Ovary (tissue), 9 donors: ENCODE data around the gene LOXHD1. TPM values are rescaled to one million over a fixed set of nuclear protein-coding genes. Genes with fewer than 3 reads are reported as not detected.

Experiments
- DNase-seq, 5 donors: peaks; one replicate each; pipeline ENCODE4 v3.0.0-alpha.2; 2019 to 2020
- H3K27ac ChIP-seq, 2 donors: fragments of 200-600 bp; one replicate each; pipeline versions ENCODE4 v1.5.1 to v1.8.0; 2019 to 2022
- H3K27me3 ChIP-seq: fragments of 200-600 bp; one replicate; pipeline ENCODE4 v1.8.0; 2022
- H3K36me3 ChIP-seq: fragments of 200-600 bp; sonication (generic); one replicate; pipeline ENCODE4 v1.5.1; 2019
- H3K4me1 ChIP-seq: one replicate; pipeline ENCODE4 v1.8.1; 2013; ENCODE audit warnings: mild to moderate bottlenecking, moderate library complexity; ENCODE audit not compliant: insufficient read depth
- H3K4me3 ChIP-seq: fragments of 200-600 bp; sonication (generic); one replicate; pipeline ENCODE4 v1.5.1; 2017
- H3K9me3 ChIP-seq, 2 donors: fragments of 200-600 bp in 1 of 2; sonication (generic) in 1 of 2; one replicate each; pipeline versions ENCODE4 v1.5.1 to v1.8.1; 2013 to 2019; ENCODE audit warnings: mild to moderate bottlenecking in 1 of 2, moderate library complexity in 1 of 2
- EP300 ChIP-seq: sonication (generic); formaldehyde crosslinking; IDR thresholded peaks from one replicate; pipeline ENCODE4 v1.6.1; 2017; ENCODE audit warnings: antibody characterized with exemption
- POLR2A ChIP-seq: fragments of 450-650 bp; IDR thresholded peaks from one replicate; pipeline ENCODE4 v1.6.1; 2017; ENCODE audit warnings: antibody characterized with exemption, mild to moderate bottlenecking, moderate library complexity
- WGBS, 3 donors: extraction: QIAGEN DNeasy Blood & Tissue Kit in 1 of 3; methylation state at CpG; one replicate each; pipeline versions ENCODE4 v1.1.5 to v1.1.7; 2013 to 2017; 5-methylcytosine and 5-hydroxymethylcytosine counted together
- intact Hi-C, 4 donors: fragments of 100-400 bp; cut with DNase I; formaldehyde crosslinking; loops; one replicate each; pipeline versions ENCODE4 v1.11.0 to v1.15.1; 2022 to 2023
- polyA plus RNA-seq, 2 donors: library from polyadenylated mRNA; stranded (reverse); fragments of 200-250 nt in 1 of 2; fragments of 350-450 nt in 1 of 2; fragmentation: Illumina TruSeq in 1 of 2; extraction: RNeasy Lipid Tissue Mini Kit (QIAGEN cat#74804) in 1 of 2; gene quantifications; one replicate each; pipeline ENCODE4 v1.2.3, GENCODE V29; 2013 to 2014
- total RNA-seq, 7 donors: library from RNA; depleted of rRNA in 2 of 7; stranded (reverse); fragments of >200 nt in 2 of 7; fragmentation: NEBNext Ultra II Directional in 3 of 7; extraction: Animal tissue kit (Norgen Biotek cat#: 25700) in 3 of 7; gene quantifications; one replicate each; pipeline versions ENCODE4 v1.1.0 to v1.2.4, GENCODE V29; 2016 to 2023
- TF ChIP-seq, protein P1 (sequence below), 3 donors: fragments of 450-650 bp in 2 of 3; fragments of 200-600 bp in 1 of 3; IDR thresholded peaks; one replicate each; pipeline versions ENCODE4 v1.5.1 to v1.8.0; 2016 to 2022; ENCODE audit warnings: antibody characterized with exemption in 3 of 3, mild to moderate bottlenecking in 1 of 3
- donor health status: DM: no; HTN: no; CAD: no; lungs with moderate emphysema.
- donor health status: DM: no; HTN: no; CAD: no.
- donor health status: Bipolar disorder and iron deficiency.
- donor health status: DM: yes; HTN: yes; CAD: no.
- donor health status: DM: no; HTN: no; CAD: no.
- donor health status: DM: yes; HTN: yes; CAD: no.

The LOXHD1 gene
- total and polyA plus RNA-seq, 9 donors = 0.13 to 1.2 (median 0.31) TPM; not detected in 3

DNA sequence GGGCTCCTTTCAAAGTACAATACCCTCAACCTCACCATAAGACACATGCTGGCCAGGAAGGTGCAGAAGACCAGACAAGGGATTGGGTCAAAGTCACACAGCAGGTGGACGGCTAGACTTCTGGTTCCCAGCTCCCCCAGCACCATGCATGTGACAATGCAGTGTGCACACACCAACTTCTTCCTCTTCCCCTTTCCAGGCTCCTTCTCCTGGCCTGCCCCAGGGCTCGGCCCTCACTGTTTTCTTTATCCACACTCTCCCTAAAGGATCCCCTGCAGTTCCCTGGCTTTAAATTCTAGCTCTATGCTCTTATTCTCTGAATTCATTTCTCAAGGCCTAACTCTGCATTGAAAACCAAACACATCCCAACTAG, 82.3 kb downstream of the LOXHD1 start:
- Histone ChIP-seq H3K27ac (no peak overlapping the region), H3K4me3 (no peak overlapping the region), H3K4me1 (no peaks in the 10 kb centered on the region), H3K27me3 (no peaks in the 10 kb centered on the region), H3K9me3 (no peaks in the 10 kb centered on the region), H3K36me3 (no peaks in the 10 kb centered on the region)
- intact Hi-C loops = no loop called here
- TF ChIP-seq EP300 = no peak
- TF ChIP-seq, protein P1, sequence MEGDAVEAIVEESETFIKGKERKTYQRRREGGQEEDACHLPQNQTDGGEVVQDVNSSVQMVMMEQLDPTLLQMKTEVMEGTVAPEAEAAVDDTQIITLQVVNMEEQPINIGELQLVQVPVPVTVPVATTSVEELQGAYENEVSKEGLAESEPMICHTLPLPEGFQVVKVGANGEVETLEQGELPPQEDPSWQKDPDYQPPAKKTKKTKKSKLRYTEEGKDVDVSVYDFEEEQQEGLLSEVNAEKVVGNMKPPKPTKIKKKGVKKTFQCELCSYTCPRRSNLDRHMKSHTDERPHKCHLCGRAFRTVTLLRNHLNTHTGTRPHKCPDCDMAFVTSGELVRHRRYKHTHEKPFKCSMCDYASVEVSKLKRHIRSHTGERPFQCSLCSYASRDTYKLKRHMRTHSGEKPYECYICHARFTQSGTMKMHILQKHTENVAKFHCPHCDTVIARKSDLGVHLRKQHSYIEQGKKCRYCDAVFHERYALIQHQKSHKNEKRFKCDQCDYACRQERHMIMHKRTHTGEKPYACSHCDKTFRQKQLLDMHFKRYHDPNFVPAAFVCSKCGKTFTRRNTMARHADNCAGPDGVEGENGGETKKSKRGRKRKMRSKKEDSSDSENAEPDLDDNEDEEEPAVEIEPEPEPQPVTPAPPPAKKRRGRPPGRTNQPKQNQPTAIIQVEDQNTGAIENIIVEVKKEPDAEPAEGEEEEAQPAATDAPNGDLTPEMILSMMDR (IDR thresholded peaks at IDR 0.05) = no peak
- no peak for TF ChIP-seq POLR2A
- WGBS, 3 donors = 74 to 76% (median 75%) methylated on average over 2 of the region's 2 CpGs
- no peak for DNase-seq

DNA sequence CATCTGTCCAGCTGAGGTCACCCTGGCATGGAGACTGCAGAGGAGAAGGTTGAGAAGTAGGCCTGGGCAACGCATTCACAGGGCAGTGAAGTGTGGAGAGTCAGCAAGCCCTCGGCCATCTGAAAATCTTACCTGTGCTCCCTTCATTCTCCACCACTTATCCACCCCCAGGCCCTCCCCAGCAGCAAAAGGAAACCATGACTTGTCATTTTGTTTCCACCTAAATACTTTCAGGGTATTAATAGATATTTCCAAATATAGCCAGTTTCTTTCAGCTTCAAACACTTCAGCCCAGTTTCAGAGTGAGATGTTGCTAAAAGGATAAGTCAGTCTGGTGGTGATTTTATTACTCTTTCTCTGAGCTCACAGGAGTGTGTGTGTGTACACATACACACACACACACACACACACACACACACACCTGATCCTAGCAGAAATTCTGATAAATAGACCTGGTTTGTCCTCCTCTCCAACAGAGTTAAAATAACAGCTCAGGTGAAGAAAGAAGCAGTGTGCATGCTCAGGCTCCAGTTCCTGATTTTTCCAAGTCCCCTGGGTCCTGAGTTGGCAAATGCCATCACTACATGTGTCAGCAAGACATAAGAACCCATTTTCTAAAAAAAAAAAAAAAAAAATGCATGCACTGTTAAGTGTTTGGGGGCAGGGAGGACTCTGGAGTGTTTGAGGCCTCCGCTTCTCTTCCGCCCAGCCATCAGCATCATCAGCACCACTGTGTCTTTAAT, 82.8 kb downstream of the LOXHD1 start:
- H3K36me3 ChIP-seq = no peaks in the 10 kb centered on the region
- DNase-seq = no peak
- H3K9me3 ChIP-seq = no peaks in the 10 kb centered on the region
- 85 to 94% (median 90%) methylated on average over 4 of the region's 4 CpGs for WGBS, 3 donors
- H3K4me1 ChIP-seq = no peaks in the 10 kb centered on the region
- no peaks in the 10 kb centered on the region for H3K27me3 ChIP-seq
- no peak overlapping the region for H3K4me3 ChIP-seq
- TF ChIP-seq EP300 = no peak
- TF ChIP-seq, protein P1 (IDR thresholded peaks at IDR 0.05) = no peak
- TF ChIP-seq POLR2A = no peak
- intact Hi-C loops = no loop called here
- no peak overlapping the region for H3K27ac ChIP-seq

DNA sequence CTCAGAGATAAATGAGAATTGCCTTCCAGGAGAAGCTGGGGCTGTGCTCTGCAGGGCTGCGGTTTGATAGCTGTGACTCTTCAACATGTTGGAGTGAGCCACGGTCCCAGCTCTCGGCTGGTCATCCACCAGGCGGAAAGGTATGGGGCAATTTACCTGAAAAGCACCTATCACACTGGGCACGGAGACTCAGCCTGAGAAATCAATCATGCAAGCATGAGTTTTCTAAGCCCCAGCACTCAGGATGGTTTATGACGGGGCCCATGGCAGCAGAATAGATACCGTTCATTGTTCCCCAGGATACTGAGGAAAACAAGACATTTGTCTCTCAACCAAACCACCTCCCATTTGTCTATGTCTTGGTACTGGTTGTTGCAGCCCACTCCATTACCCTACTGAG, 83.9 kb downstream of the LOXHD1 start:
- DNase-seq = no peak
- Histone ChIP-seq H3K4me1 (no peaks in the 10 kb centered on the region), H3K27me3 (no peaks in the 10 kb centered on the region), H3K4me3 (no peak overlapping the region), H3K27ac (no peak overlapping the region), H3K9me3 (no peaks in the 10 kb centered on the region), H3K36me3 (no peaks in the 10 kb centered on the region)
- intact Hi-C loops = no loop called here
- WGBS, 3 donors = 80 to 88% (median 83%) methylated on average over 7 of the region's 7 CpGs
- TF ChIP-seq POLR2A = no peak
- TF ChIP-seq EP300 = no peak
- TF ChIP-seq, protein P1 (IDR thresholded peaks at IDR 0.05) = no peak

DNA sequence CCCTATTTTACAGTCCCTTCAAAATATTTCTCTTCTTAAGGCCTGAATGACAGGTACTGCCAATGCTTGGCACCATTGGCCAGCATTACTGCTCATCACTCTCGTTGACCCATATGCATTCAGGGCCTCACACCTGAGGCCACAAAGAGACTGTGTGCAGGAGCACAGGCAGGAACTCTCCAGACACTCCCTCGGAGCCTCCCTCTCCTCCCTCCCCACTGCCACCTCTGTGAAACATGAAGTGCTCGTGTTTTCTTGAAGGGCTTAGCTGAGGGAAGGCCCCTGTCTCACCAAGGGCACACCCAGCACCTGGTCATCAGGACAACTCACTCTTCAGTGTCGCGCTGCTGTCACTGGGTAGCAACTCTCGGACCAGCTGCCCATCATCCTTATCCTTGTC, 85.3 kb downstream of the LOXHD1 start:
- TF ChIP-seq, protein P1 (IDR thresholded peaks at IDR 0.05) = no peak
- no peak for TF ChIP-seq POLR2A
- no peak for TF ChIP-seq EP300
- no peaks in the 10 kb centered on the region for H3K9me3 ChIP-seq
- DNase-seq = no peak
- H3K4me1 ChIP-seq = no peaks in the 10 kb centered on the region
- intact Hi-C loops = no loop called here
- H3K27me3 ChIP-seq = no peaks in the 10 kb centered on the region
- H3K4me3 ChIP-seq = no peak overlapping the region
- H3K36me3 ChIP-seq = no peaks in the 10 kb centered on the region
- H3K27ac ChIP-seq = no peak overlapping the region
- WGBS, 3 donors = 76 to 87% (median 81%) methylated on average over 6 of the region's 6 CpGs
